GM18907 (cell line): Measurements from ENCODE around the gene NFE2L1.
A peak's percentile ranks its signal among the peaks of the same experiment; 100 is the strongest.

Source experiments
- ATAC-seq: cut with Tn5 transposase; IDR thresholded peaks from one replicate; pipeline ENCODE4 v1.9.1; 2021; ENCODE audit warnings: mild to moderate bottlenecking, moderate library complexity; ENCODE audit not compliant: unreplicated experiment

NFE2L1 gene

DNA sequence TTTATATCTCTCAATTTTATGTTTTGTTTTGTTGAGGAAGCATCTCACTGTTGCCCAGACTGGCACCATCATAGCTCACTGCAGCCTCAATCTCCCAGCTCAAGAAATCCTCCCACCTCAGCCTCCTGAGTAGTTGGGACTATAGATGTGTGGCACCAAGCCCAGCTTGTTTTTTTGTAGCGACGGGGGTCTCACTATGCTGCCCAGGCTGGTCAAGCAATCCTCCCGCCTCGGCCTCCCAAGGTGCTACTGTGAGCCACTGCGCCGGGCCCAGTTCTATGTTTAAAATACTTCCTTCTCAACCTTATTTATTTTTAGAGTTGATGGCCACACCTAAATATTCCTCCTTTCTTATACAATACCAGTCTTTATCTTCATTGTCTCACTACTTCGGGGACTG, 1.9 kb upstream of the NFE2L1 start:
- no peak for ATAC-seq

DNA sequence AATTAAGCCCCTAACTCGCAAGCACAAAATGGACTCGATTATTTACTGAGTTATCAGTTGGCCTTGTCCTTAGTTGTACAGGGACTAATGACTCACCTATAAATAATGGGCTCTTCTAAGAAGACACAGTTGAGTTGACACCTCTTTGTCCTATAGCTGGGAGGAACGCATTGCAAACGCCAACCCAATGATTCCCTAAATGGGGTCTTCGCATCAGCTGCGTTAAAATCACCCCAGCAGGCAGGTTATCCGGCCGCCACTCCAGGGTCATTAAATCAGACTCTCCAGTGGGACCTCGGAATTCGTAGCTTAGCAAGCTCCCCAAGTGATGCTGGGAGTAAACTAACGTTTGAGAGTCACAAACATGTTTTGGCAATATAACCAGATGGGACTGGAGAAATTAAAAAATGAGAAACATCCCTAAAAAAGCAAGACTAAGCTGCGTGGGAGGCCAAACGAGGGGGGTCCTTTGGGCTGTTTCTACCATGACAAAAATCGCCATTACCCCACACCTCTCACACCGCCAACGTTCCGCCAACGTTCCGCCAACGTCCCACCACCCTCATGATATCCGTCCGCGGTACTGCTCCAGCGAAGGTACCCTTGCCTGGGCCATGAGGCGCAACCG, 932 bp upstream of the NFE2L1 start:
- ATAC-seq = no peak

DNA sequence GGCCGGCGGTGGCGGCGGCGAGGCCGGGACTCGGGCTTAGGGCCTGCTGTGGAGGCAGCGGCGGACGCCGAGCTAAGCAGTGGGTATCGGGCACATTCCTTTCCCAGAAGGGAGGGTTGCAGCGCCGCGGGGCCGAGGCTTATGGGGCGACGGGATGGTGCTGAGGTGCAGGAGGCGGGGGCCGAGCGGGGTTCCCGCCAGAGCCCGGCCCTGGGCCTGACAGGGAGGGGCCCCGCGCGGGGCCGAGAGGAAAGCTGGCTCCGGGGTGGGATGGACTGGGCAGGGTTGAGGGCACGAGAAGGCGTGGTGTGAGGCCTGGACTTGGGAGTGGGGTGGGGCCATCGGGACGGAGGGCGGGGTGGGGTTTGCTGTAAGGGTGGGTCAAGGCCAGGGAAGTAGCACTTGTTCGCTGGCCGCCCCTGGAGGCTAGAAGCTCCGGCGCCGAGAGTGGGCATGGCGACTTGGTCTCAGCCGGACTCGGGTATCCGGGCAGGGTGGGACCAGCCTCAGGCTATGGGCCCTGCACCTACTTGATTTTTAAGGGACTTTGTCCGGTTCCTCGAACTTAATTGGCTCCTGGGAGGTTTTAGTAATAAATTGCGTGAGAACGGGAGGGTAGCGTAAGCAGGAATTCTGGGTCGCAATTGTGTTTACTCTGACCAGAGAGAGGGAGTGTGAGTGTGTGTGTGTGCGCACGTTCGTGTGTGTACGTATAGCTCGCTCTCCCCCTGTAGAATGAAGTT, 396 bp downstream of the NFE2L1 start:
- peak; percentile 43 for ATAC-seq

DNA sequence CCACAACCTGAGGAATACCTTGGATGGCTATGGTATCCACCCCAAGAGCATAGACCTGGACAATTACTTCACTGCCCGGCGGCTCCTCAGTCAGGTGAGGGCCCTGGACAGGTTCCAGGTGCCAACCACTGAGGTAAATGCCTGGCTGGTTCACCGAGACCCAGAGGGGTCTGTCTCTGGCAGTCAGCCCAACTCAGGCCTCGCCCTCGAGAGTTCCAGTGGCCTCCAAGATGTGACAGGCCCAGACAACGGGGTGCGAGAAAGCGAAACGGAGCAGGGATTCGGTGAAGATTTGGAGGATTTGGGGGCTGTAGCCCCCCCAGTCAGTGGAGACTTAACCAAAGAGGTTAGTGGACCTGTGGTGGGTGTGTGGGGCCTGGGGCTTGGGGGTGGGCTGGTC, 3.1 kb downstream of the NFE2L1 start:
- ATAC-seq = no peak

DNA sequence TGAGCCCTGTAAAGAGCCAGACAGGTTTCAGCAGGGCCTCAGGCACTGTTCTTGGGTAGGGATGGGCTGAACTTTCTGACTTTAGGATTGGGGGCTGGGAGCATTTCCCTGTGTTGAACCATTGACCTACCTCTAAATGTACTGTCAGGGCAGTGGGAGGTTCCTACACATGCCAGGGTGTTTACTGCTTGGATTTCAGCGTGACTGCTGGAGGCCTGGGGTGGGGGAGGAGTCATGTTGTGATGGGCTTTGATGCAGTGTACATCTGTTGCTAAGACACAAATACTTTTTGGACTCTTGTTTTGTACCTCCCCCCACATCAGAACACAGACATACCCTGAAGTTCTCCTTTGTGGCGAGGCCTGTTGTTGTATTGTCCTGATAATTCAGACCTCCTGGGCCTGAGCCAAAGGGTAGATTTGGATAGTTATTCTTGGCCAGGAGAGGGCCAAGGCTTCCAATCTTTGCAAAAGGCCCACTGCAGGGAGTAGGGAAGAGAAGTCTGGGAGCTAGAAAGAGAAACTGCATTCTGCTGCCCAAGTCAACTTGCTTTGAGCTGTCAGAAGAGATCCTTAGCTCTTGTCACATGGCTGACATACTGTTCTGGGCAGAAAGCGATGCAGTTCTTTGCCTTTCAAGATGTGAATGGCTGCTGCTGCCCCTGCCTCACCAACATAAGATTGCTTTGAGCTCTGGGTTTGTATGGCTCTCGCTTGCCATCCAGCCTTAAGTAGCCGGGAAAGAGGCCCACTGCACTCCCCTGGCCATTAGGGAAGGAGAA, 3.7 kb downstream of the NFE2L1 start:
- ATAC-seq = no peak

DNA sequence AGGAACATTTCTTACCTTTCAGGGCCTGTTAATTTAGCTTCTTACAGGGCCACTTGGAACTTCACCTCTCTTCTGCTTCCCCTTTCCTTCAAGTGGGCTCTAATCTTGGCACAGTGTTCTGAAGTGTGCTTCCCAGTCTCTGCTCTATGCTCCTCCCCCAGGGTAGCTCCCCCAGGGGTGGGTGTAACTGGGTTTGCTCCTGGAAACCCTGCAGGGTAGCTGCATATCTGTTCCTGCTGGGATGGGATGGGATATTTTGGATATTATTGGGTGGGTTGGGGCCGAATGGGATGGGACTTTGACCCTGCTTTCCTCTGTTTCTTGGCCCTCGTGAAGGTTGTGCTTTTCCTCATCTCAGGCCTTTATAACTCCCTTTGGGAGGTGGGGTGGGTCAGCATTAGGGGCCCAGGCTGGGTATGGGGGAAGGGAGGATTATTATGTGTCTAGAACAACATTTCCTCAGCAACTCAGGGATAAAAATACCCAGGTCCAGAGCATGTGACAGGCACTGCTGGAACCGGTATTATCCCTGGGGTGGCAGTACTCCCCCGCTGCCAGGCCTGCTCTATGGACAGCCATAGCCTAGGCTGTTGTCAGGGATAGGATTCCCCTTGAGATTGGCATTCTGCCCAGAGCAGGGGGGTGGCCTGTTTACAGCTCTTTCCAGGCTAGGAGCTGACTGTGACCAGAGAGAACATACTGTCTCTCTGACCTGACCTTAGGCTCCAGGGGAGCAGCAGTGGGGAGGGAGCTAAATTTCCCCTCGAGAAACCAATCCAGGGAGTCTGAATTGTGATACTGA, 5.0 kb downstream of the NFE2L1 start:
- no peak for ATAC-seq

DNA sequence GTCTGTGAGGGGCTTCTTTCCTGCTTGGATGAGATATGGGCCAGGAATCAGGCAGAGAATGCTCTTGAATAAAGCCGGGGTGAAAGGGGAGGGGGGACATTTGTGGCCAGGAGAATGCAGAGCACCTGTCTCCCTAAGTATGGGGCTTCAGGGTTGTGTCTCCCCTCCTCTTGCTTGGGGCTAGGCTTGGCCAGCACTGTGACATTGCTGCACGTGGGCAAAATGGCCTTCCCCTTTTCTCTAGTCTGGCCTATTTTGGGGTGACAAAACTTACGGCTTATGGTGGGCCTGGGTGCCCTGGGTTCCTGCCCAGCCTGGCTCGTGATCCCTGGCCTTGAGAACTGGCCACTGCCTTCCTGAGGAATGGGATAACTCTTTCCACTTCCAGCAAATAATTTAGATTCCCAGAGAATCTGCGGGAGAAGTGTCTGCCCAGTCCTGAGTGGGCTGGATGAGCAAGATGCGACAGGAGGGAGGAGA, 5.6 kb downstream of the NFE2L1 start:
- ATAC-seq = no peak

DNA sequence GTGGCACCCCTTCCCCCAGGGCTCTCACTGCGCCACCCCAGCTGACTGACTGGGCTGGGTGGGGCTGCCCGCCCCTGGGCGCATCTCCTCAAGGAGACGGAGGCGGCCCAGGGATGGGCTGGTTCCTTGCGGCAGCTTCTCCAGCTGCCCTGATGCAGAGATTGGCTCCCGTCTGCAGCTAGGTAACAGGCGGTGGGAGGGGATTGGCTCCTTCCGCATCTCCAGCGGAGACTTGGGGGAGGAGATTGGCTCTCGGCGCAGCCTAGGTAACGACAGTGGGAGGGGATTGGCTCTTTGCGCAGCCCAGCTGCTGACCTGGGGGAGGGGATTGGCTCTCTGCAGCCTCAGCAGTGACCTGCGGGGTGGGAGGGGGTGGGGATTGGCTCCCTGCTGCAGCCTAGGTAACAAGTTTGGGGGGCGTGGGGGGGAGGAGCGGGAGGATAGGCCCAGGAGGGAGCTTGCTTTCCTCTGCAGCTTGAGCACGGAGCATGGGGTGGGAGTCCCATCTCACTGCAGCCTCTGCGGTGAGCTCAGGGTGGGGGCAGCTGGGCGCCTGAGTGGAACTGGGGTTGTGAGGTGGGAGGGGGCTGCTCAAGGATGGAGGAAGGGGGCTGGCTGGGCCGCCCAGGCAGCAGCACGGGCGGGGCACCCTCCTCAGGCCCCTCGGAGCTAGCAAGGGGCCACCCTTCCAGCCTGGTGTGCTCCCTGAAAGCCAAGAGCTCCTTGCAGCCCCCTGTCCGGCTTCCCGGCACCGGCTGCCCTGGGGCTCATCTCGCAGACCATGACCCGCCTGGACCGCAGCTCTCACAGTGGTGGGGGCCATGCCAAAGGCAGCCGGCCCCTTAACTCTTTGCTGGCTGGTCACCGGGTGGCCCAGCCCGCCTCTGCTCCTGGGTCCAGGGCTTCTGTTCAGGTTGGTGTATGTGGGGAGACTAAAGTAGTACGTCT, 6.4 kb downstream of the NFE2L1 start:
- no peak for ATAC-seq

DNA sequence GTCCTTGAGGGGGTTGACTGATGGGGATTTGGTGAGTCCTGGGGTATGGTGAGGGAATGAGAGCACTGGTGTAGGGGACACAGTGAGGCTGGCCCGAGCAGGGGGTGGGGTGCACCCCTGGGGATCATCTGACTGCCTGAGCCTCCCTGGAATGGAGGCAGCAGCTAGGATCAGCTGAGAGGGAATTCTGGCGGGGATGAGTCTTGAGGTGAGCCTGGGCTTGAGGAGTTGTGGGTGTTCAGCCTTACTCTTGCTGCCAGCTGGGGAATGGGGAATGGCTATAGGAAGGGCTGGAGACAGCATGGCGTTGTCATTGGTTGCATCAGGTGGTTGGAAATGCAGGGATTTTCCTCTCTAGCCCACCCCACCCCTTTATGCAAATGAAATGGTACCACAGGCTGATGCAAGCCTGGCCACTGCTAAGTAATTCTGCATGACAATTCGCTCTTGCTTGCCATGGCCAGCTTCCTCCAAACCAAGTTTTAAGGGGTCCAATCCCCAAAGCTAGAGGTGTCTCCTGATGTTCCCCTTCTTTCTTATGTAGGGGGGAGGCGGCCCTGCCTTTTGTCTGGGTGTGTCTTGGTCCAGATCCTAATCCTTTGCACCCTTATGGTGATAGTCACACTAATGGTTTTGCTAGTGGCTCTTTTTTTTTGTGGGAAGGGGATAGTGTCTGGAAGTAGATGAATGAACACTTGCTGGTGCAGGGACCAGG, 7.5 kb downstream of the NFE2L1 start:
- no peak for ATAC-seq

DNA sequence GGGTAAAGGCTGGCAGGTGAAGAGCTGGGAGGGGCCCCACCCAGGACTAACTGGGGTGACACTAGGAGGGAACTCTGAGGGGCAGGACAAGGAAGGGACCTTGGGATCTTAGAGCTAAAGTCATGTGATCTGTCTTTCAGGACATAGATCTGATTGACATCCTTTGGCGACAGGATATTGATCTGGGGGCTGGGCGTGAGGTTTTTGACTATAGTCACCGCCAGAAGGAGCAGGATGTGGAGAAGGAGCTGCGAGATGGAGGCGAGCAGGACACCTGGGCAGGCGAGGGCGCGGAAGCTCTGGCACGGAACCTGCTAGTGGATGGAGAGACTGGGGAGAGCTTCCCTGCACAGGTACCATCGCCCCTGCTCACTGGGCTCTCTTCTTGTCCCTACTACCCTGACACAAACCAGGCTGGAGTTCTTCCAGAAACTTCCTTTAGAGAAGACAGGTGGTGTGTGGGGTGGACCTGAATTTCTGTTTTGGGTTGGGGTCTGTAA, 8.1 kb downstream of the NFE2L1 start:
- ATAC-seq = no peak

DNA sequence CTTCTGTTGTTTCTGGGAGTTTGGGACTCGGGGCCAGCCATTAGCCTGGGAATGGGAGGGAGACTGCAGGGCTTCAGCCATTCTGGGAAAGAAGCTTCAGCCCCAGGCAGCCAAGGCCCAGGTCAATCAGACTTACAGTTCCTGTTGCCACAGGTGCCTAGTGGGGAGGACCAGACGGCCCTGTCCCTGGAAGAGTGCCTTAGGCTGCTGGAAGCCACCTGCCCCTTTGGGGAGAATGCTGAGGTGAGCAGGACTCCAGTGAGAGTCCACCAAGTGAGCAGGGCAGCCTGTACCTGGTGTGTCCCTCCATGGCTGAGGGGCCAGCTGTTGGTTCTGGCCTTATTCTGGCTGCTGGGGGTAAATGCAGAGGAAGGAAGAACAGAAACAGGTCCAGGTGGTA, 8.7 kb downstream of the NFE2L1 start:
- ATAC-seq = no peak

DNA sequence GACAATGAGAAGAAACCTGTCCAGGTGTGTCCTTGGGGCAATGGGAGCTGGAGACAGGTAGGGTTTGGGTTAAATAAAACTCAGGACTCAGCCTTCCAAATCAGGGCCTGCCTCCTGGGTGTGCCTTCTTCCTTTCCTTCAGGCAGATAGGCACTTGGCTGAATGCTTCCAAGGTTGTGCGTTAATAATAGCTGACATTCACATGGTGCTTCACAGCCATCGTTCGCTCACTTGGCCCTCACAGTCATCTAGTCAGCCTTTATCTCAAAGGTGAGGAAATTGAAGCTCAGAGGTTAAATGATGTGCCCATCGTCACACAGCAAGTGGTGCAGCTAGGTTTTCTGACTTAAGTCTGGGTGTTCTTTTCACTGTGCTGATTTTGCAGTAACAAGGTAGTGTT, 9.5 kb downstream of the NFE2L1 start:
- ATAC-seq = no peak

DNA sequence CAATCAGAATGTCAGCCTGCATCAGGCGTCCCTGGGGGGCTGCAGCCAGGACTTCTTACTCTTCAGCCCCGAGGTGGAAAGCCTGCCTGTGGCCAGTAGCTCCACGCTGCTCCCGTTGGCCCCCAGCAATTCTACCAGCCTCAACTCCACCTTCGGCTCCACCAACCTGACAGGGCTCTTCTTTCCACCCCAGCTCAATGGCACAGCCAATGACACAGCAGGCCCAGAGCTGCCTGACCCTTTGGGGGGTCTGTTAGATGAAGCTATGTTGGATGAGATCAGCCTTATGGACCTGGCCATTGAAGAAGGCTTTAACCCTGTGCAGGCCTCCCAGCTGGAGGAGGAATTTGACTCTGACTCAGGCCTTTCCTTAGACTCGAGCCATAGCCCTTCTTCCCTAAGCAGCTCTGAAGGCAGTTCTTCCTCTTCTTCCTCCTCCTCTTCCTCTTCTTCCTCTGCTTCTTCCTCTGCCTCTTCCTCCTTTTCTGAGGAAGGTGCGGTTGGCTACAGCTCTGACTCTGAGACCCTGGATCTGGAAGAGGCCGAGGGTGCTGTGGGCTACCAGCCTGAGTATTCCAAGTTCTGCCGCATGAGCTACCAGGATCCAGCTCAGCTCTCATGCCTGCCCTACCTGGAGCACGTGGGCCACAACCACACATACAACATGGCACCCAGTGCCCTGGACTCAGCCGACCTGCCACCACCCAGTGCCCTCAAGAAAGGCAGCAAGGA, 10.4 kb downstream of the NFE2L1 start:
- ATAC-seq = no peak

DNA sequence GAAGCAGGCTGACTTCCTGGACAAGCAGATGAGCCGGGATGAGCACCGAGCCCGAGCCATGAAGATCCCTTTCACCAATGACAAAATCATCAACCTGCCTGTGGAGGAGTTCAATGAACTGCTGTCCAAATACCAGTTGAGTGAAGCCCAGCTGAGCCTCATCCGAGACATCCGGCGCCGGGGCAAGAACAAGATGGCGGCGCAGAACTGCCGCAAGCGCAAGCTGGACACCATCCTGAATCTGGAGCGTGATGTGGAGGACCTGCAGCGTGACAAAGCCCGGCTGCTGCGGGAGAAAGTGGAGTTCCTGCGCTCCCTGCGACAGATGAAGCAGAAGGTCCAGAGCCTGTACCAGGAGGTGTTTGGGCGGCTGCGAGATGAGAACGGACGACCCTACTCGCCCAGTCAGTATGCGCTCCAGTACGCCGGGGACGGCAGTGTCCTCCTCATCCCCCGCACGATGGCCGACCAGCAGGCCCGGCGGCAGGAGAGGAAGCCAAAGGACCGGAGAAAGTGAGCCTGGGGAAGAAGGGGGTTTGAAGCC, 11.0 kb downstream of the NFE2L1 start:
- ATAC-seq = no peak

DNA sequence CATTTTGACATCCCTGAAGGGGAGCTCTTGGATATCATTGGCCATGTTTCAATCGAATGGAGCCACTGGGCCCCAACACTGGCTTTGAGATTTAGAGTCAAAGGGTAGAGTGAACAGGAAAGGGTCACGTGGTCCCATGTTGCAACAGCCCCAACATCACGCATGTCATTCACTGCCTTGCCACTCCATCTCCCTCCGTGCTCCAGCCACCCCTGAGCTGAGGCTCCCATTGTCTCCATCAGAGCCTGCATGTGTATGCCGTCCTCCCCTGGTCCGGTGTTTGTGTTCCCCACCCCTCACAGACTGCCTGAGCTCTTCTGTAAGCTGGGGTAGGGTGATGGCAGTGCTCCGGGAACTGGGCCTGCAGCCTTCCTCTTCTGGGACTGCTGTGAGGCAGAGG, 12.1 kb downstream of the NFE2L1 start:
- ATAC-seq = no peak

DNA sequence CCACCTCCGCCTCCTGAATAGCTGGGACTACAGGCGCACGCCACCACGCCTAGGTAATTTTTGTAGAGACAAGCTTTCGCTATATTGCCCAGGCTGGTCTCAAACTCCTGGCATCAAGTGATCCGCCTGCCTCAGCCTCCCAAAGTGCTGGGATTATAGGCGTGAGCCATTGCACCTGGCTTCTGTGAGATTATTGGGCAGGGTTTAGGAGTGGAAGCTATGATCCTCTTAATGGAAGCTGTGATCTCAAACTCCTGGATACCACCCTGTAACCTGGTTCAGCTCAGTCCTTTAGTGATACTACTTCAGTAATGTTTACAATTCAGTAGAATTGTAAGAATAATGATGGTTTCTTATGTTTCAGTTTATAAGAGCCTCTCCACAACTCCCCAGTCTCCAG, 14.1 kb downstream of the NFE2L1 start:
- ATAC-seq = no peak

DNA sequence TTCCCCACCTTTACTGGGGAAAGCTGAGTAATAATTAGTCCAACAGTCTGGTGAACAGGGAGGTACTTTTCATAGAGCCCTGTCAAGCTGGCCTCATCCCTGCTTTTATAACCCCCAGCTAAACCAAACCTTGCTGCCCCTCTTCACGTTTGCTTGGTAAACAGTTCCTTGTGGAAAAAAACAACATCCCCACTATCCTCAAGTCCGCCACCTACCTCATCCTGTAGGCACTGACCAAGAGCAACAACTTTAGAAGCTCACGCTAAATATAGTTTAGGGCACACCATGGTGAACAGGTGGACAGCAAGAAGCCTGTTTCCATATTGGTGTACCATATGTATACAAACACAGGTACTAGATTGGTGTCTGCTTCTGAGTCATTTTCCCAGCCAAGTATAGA, 16.5 kb downstream of the NFE2L1 start:
- ATAC-seq = no peak

DNA sequence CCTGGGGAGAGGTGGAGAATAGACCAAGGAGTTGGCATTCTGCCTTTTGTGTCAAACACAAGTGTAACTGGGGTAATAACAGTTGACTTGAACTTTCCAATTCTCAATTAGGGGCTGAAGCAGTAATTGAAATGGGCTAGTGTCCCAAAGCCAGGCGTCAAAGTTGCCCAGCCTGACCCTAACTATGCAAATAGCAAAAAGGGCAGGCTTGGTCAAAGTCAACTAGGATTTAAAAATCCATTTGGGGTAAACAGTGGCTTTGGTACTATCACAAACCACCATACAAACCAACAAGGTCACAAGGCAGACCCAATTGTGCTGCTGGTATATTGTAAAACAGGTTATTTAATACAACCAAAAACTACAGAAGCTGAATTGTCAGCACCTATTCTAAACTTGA, 18.0 kb downstream of the NFE2L1 start:
- no peak for ATAC-seq
